HG03432 (cell line): ENCODE results near the gene FAR2.
"Not testable (repeated sequence)": the region's sequence is repeated elsewhere in the genome, so short reads cannot be mapped to it uniquely, and the experiment has no call there.

Experiments used
- ATAC-seq: cut with Tn5 transposase; IDR thresholded peaks from one replicate; pipeline ENCODE4 v1.9.1; 2021; ENCODE audit warnings: mild to moderate bottlenecking, moderate library complexity; ENCODE audit not compliant: unreplicated experiment

FAR2 gene

DNA sequence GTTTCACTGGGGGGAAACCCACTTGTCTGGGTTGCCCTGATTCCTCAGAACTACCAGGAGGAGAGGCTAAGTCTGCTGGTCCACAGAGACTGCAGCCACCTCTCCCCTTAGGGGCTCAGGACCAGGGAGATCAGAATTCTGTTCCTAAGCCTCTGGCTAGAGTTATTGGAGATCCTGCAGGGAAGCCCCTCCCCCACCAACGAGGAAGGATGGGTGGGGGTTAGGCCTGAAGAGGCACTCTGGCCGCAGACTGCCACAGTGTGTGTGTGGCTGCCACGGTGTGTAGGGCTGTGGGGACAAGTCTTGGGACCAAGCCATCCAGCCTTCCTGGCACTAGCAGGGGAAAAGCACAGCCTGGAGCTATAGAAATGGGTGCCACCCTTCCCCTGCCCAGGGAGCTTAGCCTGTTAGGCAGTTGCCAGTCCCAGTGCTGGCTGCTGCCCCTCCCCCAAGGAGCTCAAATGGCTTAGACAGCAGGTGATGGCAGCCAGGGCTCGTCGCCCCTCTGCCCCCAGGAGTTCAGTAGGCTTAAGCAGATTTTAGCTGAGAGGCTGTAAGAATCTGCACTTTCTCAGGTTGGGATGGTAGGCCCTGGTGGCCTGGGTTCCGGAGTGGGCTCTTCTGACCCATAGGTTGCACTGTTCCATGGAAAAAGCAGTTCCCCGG is 124.2 kb downstream of the FAR2 start:
- no peak for ATAC-seq

DNA sequence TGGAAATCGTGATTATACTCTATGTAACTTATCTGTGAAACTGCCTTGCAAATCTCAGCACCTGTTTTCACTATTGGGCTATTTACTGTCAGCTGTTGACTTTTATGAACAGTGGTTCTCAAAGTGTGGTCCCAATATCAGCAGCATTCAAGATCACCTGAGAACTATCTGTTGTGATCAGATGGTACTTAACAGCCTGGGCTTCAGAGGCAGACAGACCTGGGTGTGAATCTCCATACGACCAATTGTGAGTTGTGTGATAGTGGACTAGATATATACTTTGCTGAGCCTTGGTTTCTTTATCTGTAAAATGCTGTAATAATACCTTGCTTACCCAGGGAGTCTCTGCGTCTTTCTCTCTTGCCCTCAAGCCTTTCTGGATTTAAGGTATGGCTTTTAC is 126.8 kb downstream of the FAR2 start:
- ATAC-seq: no peak

DNA sequence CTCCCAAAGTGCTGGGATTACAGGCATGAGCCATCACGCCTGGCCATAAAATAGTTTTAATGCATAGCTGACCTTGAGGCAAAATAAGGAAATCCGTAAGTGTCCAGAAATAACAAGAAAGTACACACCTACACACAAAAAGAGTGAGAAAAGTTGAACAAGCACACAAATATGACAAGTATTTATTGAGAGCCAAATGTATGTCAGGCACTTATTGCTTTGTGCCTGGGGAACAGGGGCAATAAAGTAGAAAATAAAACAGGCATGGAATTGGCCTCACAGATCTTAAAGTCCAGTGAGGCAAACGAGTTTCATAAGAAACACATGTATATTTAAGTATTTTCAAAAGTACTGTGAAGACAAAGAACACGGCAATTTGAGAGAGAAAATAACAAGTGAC is 128.2 kb downstream of the FAR2 start:
- no peak for ATAC-seq

DNA sequence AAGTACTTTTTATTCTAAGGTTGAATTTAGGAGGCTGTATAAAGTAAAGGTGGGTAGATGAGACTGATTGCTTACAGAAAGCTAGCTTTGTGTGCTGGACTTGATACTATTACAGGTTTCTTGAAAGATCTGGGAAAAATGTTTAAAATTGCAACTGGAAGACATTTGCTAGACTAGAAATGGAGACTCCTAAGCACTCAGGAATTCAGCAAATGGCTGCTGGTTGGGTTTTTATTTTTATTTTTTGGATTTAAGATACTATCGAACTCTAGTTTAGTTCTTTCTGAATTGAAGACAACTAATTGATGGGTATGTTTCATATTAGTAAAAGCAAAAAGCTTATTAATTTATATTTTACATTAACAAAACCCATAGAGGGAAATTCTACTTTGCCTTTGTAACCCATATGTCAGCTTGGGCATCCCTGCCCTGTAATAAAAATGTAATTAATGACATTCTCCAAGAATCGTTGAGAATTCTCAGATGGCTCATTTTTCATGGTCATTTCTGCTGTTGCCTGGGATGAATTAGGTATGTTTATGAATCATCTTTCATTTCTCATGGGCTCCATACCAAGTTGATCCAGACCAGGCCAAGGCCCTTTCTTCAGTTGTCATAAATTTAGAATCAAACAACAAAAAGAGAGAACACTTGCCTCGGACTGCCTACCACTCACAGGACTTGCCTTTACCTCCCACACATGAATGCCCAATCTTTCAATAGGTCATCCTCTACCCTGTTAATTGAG is 129.8 kb downstream of the FAR2 start:
- ATAC-seq: no peak

DNA sequence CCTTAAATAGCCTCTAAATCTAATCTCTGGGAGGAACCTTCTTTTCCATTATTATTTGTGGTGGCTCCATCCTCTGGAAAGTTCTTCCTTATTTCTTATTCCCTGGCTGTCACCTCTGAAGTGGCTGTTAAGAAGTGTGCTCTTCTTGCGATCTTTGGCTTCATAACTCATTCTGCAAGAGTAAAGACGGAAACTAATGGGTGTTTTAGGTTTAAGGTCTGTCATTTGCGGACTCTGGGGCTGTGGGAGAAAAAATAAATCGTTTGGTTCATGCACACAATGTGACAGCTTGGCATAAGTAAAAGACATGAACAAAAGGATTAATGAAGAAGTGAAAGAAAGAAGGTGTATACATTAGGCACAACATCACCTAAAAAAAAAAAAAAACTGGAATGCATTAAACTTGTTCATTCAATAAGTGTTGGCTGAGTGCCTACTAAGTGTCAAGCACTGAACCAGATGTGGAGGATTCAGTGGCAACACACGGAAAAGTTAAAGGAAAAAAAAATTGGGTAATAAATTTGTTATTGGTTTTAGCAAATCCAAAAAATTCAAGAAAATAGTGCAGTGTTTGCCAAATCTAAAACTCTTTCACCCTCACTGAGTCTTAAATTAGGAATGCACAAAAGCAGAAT is 132.4 kb downstream of the FAR2 start:
- no peak for ATAC-seq

DNA sequence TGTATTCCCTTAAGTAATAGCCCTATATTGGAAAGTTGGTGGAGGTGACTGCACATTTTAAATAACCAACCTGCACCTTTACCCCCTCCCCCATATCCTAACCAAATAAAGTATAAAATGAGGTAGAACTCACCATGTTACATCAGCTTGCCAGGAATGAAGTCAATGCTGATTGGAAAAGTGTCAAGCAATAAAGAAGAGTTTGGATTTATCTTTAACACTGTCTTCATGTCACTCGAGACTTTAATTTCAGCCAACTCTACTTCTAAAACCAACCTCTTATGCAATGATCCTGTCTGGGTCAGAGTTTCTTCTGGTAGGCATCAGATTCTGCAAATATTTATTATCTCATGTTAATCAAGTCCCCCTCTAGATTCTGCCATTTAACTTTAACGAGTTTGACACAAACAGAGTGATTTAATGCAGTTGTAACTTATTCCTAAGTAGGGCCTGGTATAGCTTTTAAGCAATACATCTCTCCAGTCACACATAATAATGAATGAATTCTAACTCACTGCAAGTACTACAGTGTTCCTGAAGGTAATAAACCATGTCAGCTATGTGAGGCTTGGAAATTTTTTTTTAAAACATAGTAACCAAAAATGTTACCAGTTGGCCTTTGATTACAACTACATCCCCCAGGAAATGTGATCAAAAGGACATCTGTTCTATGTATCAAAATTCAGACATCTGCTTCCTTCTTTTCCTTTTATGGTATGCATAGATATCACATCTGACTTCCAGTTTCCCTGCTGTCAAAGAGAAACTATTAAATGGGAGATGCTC is 133.1 kb downstream of the FAR2 start:
- no peak for ATAC-seq

DNA sequence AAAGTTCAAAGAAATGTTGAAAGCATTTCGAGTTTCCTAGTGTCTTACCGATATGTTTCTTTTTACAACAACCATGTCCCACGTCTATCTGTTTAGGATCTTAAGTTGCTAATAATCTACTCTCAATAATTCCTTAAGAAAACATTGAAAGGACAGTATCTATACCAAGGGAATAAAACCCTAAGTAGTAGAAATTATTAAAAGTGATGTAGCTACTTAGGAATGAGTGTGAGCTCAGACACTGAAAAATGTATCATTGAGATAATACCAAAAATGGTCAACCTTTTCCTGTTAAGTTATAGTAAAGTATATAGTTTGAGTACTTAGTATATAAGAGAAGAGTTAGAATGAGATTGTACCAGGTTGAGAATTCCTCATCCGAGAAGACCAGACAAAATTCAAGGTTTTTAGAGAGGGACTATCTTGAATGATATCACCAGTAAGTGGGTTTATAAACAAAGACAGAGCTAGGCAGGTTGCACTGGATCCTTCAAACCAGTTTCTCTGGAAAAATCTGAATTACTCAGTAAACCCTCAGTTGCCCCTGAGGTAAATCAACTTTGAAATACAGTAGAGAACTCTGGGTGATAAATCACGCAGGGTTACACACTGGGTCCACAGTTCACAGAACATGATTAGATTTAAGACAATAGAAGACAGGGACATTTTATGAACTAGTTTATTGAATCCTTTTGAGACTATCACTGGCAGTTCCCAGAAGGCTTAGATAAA is 135.1 kb downstream of the FAR2 start:
- ATAC-seq: no peak

DNA sequence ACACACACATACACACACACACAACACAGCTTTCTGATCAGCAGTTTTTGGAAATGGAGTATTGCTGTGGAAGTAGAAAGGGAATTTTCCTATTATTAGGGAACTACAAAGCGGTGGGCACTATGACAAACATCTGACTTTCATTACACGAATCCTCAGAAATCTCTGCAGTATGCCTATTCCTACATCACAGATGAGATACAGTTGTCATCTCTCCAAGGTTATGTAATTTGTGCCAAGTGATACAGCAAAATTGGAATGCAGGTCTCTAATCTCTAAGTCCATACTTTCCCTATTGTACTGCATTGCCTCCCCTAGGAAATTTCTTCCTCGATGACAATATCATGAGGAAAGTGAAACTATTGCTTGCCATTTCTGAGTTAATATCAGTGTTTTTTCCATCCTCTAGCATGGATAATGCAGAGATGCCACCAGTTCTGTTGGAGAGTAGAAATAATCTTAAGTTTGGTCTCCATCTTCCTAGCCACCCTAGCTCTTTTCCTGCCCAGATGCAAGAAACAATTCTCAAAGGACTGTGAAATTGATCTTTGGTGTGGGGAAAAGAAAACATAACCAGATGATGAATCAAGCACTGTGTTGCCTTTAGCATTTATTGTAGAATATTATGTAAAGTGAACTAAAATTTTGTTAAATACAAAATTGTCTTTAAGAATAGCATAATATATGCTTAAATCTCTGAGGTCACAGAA is 137.2 kb downstream of the FAR2 start:
- no peak for ATAC-seq

DNA sequence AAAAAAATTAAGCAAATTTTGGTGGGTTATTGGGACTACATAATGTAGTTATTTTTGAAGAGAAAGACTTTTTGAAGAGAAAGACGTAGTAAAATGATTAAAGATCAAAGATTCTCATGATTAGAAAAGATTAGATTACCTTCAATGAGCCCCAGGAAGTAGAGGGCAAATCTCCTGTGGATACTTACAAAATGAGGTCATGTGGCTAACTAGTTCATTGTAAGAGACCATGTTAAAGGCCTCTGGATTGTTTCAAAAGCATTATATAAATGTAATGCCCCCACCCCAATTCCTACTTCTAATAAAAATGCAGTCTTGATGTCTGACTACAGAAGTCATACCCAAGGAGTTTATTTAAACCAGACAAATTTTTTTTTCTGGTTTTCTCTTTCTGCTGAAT is 138.5 kb downstream of the FAR2 start:
- ATAC-seq: no peak

DNA sequence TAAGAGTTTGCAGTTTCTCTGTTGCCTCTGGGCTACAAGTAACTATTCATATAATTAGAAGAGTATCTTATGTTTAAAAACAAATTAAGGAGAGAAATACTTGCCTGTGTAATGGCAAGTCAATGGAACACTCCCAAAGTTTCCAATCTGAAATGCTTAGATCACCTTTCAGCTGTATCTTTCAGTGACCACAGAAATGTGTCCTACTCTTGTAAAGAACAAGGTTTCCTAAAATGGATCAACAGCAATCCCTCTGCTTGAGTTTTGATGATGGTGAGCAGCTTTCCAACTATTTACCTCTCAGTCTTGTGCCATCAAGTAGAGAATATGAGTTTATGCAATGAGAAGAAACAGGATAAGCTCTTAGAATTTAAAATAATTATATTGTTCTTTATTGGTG is 139.0 kb downstream of the FAR2 start:
- ATAC-seq: no peak

DNA sequence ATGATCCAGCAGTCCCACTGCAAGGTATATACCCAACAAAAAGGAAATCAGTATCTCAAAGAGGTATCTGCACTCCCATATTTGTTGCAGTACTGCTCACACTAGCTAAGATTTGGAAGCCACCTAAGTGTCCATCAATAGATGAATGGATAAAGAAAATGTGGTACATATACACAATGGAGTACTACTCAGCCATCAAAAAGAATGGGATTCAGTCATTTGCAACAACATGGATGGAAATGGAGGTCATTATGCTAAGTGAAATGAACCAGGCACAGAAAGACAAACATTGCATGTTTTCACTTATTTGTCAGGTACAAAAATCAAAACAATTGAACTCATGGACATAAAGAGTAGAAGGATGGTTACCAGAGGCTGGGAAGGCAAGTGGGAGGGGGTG is 141.4 kb downstream of the FAR2 start:
- ATAC-seq: not testable (repeated sequence)

DNA sequence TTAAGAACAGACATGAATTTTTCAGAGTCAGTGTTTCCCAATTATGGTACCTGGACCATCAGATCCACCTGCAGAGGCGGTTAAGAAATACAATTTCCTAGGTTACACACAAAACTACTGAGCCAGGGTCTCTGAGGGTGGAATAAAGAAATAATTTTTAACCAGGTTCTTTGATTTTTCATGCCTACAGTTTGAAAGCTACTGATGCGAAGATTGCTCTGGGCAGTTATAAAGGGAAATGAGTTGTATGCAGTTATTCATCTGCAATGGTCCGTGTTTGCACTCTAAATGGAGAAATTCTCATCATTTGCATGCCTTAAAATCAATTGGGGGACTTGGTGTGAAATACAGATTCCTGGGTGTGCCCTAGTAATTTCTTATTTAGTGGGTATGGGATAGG is 142.1 kb downstream of the FAR2 start:
- no peak for ATAC-seq

DNA sequence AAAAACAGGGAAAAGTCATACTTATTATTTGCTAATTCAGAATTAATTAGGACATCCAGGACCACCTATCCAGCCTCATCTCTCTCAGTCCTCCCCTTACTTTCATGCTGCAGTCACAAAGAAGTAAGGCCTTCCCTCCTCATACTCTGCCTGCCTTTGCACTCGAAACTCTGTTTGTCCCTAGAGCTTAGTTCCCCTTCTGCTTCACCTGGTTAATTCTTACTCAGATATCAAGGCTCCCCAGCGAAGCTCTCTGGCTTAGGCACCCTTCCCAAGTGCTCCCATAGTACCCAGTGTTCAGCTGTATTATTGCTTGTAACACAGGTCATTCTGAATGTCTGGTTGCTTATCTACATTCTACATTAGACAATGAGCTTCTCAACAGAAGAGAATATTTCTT is 150.6 kb downstream of the FAR2 start:
- no peak for ATAC-seq

DNA sequence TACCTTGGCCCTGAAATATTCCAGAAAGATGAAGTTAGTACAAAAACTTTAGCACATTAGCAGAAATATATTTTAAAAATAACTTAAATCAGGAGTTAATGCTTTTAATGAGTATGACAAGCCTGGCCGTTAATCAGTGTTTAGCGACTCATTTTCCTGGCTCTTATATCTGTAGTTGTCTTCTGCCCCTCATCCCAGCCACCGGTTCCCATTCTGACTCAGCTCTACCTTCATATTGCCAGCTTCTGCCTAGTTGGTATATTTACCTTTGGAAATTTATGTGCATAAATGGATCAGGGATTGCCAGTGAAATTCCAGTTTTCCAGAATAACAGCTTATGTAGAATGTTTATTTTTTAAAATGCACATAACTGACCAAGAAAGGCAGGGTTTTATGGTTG is 152.0 kb downstream of the FAR2 start:
- ATAC-seq: no peak

DNA sequence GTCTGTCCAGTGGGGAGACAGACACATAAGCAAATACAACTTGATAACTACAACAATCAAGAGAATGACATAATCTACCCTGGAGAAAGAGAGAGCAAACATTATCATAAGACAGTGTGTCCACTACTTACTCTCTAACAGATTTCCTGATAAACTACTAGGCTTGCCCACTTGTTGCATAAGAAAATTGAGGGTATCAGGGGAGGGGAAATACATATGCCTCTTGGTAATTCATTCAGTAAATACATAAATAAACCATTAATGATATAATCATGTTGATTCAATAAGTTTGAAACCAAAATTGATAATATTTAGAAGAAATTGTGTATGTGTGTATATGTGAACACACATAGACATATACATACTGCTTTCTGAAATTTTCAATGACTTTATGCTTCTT is 155.3 kb downstream of the FAR2 start:
- no peak for ATAC-seq

DNA sequence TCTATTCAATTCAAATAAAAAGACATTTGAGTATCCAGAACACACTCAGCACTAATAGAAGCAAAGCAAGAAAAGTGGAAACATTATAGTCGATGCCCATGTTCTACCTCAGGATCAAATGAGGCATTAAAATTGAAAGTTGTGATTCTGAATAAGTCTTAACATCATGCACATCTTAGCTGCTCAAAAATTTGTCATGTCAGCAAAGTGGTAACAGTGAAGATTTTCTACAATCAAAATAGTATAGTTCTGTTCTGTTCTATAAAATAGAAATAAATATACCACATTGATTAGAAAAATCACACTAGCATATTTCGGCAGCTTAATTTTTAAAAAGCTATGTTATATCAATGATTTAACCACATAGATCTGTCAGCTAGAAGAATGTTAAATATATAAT is 157.2 kb downstream of the FAR2 start:
- ATAC-seq: no peak

DNA sequence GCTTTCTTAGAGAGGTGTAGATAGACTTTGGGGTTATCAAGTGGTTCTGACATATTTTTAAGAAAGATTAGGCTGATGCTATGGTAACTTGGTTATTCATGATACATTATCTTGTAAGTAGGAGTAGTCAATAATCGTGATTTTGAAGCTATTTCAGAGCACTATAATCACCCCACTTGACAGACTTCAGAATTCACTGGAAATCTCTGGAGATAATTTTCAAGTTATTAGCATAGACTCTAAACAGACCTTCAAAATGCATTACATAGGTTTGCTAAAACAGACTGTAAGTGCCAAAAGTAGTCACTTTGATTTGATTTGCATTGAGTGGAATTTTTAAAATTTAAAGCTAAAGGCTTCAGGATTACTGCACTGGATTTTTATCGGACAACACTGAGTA is 157.6 kb downstream of the FAR2 start:
- ATAC-seq: no peak

DNA sequence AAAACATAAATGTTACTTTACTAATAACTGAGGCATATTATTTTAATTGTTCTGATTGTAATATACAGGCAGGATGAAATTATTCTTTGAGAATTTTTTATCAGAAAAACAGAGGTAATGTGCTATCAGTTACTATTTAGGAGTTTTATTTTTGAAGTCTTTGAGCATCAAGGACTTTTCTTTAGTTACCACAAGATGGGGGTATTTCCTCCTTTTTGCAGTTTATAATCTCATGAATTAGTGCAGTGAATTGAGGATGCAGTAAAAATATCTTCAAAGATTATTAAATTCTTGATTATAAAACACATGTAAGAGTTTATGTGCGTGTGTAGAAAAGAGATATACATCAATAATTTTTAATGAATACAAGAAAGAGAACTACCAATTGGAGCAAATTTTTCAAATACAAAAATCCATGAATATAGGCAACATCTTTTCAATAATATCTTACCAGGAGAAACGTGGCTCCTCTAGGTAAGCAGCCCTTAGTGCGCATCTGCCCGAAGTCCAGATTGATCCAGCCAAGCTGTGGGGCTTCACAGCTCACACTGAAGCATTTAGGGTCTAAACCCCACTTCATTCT is 160.3 kb downstream of the FAR2 start:
- ATAC-seq: no peak

DNA sequence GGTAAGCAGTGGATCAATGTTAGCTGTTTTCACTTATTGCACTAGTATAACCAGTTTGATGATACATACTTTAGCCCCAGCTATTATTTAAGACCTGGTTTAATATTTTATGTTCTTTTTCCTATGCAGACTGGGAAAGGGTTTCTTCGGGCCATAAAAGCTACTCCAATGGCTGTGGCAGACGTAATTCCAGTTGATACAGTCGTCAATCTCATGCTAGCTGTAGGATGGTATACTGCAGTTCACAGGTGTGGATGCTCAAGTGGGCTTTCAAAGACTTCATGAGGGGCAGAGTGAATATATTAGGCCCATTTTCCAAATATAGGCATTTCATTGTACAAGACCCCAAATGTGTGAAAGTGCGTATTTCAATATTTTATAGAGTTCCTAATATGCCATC is 161.8 kb downstream of the FAR2 start:
- ATAC-seq: no peak

DNA sequence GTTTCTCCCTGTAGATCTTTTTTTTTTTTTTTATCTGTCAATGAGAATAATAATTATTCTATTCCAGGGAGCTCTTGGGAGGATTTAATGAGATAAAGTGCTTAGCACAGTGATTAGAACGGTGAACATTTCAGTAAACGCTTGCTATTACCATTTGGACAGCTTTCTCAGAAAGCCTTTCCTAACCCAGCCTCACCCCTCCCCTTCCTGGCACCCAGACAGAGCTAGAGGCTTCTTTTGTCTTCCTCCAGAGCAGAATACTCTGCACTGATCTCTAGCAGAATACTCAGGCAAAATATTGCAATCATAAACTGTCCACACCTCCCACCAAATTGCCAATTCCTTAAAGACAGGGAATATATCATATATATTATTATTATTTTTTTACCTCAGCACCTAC is 165.3 kb downstream of the FAR2 start:
- ATAC-seq: no peak
